CD4-positive, alpha-beta T cell (primary cell): ENCODE data around the gene TNS3. TPM values are rescaled to one million over a fixed set of nuclear protein-coding genes. Genes with fewer than 3 reads are reported as not detected.

Source experiments
- ATAC-seq: fragments of 200-7000 bp; cut with Tn5 transposase; one replicate; pipeline ENCODE4 v1.10.0; 2022; ENCODE audit warnings: mild to moderate bottlenecking; ENCODE audit not compliant: poor library complexity
- CTCF ChIA-PET: fragments of 350-600 bp; sonication (Branson Sonifier 250); formaldehyde crosslinking; loops from one replicate; lab custom pipeline; 2021; ENCODE audit warnings: antibody characterized with exemption, inconsistent platforms; lab: Charles Lee
- POLR2A ChIA-PET: fragments of 350-600 bp; sonication (Branson Sonifier 250); formaldehyde crosslinking; loops from one replicate; lab custom pipeline; 2021; ENCODE audit warnings: antibody characterized with exemption, inconsistent platforms; lab: Charles Lee
- DNase-seq, 14 experiments: peaks; one replicate each; pipeline ENCODE4 v3.0.0-alpha.2; 2013 to 2020; ENCODE audit warnings: mixed read lengths in 2 of 14
- H3K27ac ChIP-seq, 2 donors: one replicate each; pipeline versions ENCODE4 v1.5.1 to v1.7.0; 2013; ENCODE audit warnings: low read length in 2 of 2, low read depth in 1 of 2, mild to moderate bottlenecking in 1 of 2
- H3K27me3 ChIP-seq, 2 experiments: 1 replicate in 1 of 2; 2 replicates in 1 of 2; pipeline versions ENCODE4 v1.6.1 to v1.7.0; 2013; ENCODE audit warnings: low read length in 2 of 2, control low read depth in 1 of 2, mild to moderate bottlenecking in 1 of 2, moderate library complexity in 1 of 2; ENCODE audit not compliant: insufficient read depth in 2 of 2, control insufficient read depth in 1 of 2
- H3K36me3 ChIP-seq: one replicate; pipeline ENCODE4 v1.6.1; 2013; ENCODE audit warnings: low read length, control low read depth; ENCODE audit not compliant: insufficient read depth
- H3K4me1 ChIP-seq: one replicate; pipeline ENCODE4 v1.6.1; 2013; ENCODE audit warnings: low read length, control low read depth; ENCODE audit not compliant: insufficient read depth
- H3K4me3 ChIP-seq: one replicate; pipeline ENCODE4 v1.5.1; 2013; ENCODE audit warnings: mild to moderate bottlenecking, low read length, moderate library complexity
- H3K9me3 ChIP-seq, 2 experiments: 1 replicate in 1 of 2; 2 replicates in 1 of 2; pipeline versions ENCODE4 v1.6.1 to v1.7.0; 2013; ENCODE audit warnings: low read length in 2 of 2, mild to moderate bottlenecking in 2 of 2, control low read depth in 1 of 2, moderate library complexity in 1 of 2; ENCODE audit not compliant: control insufficient read depth in 1 of 2, insufficient read depth in 1 of 2
- H3K27ac Mint-ChIP-seq: one replicate; pipeline ENCODE4 v1.8.0; 2020; ENCODE audit warnings: mixed read lengths
- H3K27me3 Mint-ChIP-seq: one replicate; pipeline ENCODE4 v1.8.0; 2021; ENCODE audit warnings: mixed read lengths
- H3K36me3 Mint-ChIP-seq: one replicate; pipeline ENCODE4 v1.8.0; 2021; ENCODE audit warnings: low read depth, mixed read lengths
- H3K4me1 Mint-ChIP-seq: one replicate; pipeline ENCODE4 v1.8.0; 2021; ENCODE audit warnings: low read depth, mixed read lengths
- H3K4me3 Mint-ChIP-seq: one replicate; pipeline ENCODE4 v1.8.0; 2020; ENCODE audit warnings: mild to moderate bottlenecking, mixed read lengths
- H3K9me3 Mint-ChIP-seq: one replicate; pipeline ENCODE4 v1.8.0; 2020; ENCODE audit warnings: mixed read lengths
- intact Hi-C, 2 experiments: fragments of 100-400 bp; cut with DNase I in 1 of 2; cut with micrococcal nuclease in 1 of 2; formaldehyde crosslinking; loops; one replicate each; pipeline versions ENCODE4 v1.15.1 to v1.9.0; 2023 to 2025; cut with DNase I, micrococcal nuclease
- total RNA-seq, 174 experiments: library from RNA in 2 of 174; stranded (reverse) in 2 of 174; gene quantifications; one replicate each; pipeline ENCODE4 v1.2.3 and lab custom pipeline; 2021 to 2026
- TF ChIP-seq, protein P1 (sequence below): fragments of 200-600 bp; IDR thresholded peaks from one replicate; pipeline ENCODE4 v1.8.0; 2022; ENCODE audit warnings: antibody characterized with exemption, mild to moderate bottlenecking

The TNS3 gene
- total RNA-seq, 2 experiments from 2014 or later: 0.16 to 0.47 TPM

DNA sequence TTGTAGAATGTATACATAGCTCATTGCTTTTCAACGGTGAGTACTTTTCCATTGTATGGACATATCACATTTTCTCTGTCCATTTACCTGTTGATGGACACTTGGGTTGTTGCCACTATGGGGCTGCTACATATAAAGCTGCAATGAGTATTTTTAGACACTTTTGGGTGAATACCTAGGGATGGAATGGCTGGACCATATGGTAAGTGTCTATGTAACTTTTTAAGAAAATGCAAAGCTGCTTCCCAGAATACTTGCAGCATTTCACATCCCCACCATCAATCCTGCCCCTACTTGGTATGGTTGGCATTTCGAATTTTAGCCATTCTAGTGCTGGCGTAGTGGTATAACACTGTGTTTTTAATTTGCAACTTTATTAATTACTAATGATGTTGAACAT, 274.6 kb downstream of the TNS3 start:
- peaks cover 7% of the 10 kb centered on the region for H3K9me3 Mint-ChIP-seq
- DNase-seq: no peak
- no peak overlapping the region for H3K4me3 ChIP-seq
- CTCF ChIA-PET: no interaction called here
- no peaks in the 10 kb centered on the region for H3K36me3 ChIP-seq
- POLR2A ChIA-PET: no interaction called here
- no peaks in the 10 kb centered on the region for H3K4me1 Mint-ChIP-seq
- H3K27me3 Mint-ChIP-seq: no peaks in the 10 kb centered on the region
- no peaks in the 10 kb centered on the region for H3K36me3 Mint-ChIP-seq
- ATAC-seq: no peak
- intact Hi-C loops: no loop called here
- H3K27ac ChIP-seq: no peak overlapping the region
- no peak overlapping the region for H3K27ac Mint-ChIP-seq
- H3K4me3 Mint-ChIP-seq: no peak overlapping the region
- peaks cover 0 to 22% of the 10 kb centered on the region in 2 experiments for H3K9me3 ChIP-seq
- H3K27me3 ChIP-seq: no peaks in the 10 kb centered on the region
- H3K4me1 ChIP-seq: no peaks in the 10 kb centered on the region
- TF ChIP-seq, protein P1, sequence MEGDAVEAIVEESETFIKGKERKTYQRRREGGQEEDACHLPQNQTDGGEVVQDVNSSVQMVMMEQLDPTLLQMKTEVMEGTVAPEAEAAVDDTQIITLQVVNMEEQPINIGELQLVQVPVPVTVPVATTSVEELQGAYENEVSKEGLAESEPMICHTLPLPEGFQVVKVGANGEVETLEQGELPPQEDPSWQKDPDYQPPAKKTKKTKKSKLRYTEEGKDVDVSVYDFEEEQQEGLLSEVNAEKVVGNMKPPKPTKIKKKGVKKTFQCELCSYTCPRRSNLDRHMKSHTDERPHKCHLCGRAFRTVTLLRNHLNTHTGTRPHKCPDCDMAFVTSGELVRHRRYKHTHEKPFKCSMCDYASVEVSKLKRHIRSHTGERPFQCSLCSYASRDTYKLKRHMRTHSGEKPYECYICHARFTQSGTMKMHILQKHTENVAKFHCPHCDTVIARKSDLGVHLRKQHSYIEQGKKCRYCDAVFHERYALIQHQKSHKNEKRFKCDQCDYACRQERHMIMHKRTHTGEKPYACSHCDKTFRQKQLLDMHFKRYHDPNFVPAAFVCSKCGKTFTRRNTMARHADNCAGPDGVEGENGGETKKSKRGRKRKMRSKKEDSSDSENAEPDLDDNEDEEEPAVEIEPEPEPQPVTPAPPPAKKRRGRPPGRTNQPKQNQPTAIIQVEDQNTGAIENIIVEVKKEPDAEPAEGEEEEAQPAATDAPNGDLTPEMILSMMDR: no peak

DNA sequence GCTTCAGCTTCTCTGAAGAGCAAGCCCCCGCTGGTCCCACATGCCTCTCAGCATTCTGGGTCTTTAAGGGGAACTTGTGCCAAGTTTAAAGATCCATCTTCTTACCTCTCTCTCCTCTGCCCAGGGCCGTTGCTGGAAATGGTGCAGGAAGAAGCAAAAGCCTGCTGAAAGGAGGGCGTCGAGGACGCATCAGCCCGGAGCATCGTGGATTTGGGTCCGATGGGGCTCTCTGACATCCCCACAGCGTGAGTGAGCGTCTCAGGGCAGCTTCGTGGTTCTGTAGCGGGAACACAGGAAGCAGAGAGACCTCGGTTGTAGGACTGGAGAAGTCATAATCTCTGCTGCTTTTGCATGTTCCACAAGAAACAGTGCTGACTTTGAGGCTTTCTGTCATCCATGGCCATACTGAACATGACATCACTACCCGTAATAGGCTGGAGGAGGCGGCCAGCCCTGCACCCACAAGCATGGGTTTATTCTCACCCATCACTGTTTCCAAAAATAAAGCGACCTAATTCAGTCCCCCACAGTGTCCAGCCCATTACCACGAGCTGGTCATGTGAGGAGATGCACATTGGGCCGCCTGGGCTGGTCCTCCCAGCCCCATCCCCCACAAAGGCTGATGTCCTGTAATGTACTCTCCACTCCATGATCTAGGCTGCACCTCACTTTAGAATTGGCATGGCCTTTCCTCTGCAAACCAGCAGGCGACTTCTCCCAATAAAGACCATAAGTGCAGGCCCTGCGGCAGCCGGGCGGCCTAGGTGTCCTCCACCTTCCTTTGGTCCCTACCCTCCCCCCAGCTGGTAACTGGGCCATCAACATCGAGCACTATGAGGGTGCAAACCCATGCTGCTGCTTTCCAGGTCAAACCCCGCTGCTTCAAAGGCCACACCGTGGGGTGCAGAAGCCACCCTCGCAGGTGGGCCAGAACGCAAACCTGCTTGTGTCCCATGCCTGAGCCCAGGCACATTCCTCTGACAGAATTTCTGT, 276.9 kb downstream of the TNS3 start:
- TF ChIP-seq, protein P1: no peak
- no peak for ATAC-seq
- no peak overlapping the region for H3K4me3 Mint-ChIP-seq
- H3K4me3 ChIP-seq: no peak overlapping the region
- no peaks in the 10 kb centered on the region for H3K4me1 Mint-ChIP-seq
- H3K27ac ChIP-seq: no peak overlapping the region
- H3K36me3 Mint-ChIP-seq: no peaks in the 10 kb centered on the region
- H3K27me3 ChIP-seq: no peaks in the 10 kb centered on the region
- ChIA-PET CTCF (no interaction called here), POLR2A (no interaction called here)
- no peaks in the 10 kb centered on the region for H3K27me3 Mint-ChIP-seq
- DNase-seq: no peak
- H3K9me3 ChIP-seq: peaks cover 0 to 22% of the 10 kb centered on the region in 2 experiments
- H3K36me3 ChIP-seq: no peaks in the 10 kb centered on the region
- intact Hi-C loops: no loop called here
- H3K4me1 ChIP-seq: no peaks in the 10 kb centered on the region
- peaks cover 7% of the 10 kb centered on the region for H3K9me3 Mint-ChIP-seq
- no peak overlapping the region for H3K27ac Mint-ChIP-seq

DNA sequence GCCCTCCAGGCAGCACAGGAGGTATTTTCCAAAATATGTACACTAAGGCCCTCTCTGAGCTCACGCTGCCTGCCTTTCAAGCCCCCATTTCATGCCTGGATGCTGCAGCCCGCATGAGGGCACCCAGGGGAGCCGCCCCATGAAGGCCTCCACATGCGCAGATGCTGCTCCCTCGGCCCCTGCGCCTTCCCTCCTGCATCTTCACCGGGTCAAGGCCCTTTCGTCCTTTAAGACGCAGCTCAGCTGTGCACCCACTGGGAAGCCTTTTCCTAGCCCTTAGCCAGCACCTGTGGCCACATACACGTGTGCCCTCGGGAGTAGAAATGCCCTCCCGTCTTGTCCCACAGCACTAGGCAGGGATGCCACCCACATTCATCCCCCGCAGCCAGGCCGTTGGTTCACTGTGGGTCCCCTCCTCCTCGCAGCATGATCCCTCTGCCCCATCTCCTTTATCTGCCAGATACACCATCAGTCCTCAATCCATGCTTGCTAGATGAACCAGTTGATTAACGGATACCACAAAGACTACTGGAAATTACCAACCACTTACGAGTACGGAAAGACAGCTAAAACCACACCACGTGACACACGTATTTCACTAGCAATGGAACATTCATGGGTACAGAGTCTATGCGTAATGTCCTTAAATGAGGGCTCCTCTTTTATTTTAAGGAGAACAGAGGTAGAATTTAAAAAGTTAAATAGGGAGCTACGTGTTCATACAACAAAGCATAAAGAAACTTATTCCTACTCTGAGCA, 278.0 kb downstream of the TNS3 start:
- TF ChIP-seq, protein P1: no peak
- H3K36me3 ChIP-seq: no peaks in the 10 kb centered on the region
- intact Hi-C loops: no loop called here
- H3K4me3 ChIP-seq: no peak overlapping the region
- POLR2A ChIA-PET: no interaction called here
- CTCF ChIA-PET: no interaction called here
- peaks cover 5% of the 10 kb centered on the region for H3K9me3 Mint-ChIP-seq
- no peaks in the 10 kb centered on the region for H3K36me3 Mint-ChIP-seq
- H3K9me3 ChIP-seq: peaks cover 0 to 28% of the 10 kb centered on the region in 2 experiments
- H3K27ac ChIP-seq: no peak overlapping the region
- no peaks in the 10 kb centered on the region for H3K4me1 Mint-ChIP-seq
- H3K27me3 Mint-ChIP-seq: no peaks in the 10 kb centered on the region
- H3K27ac Mint-ChIP-seq: no peak overlapping the region
- no peak for ATAC-seq
- no peaks in the 10 kb centered on the region for H3K27me3 ChIP-seq
- DNase-seq: no peak
- no peak overlapping the region for H3K4me3 Mint-ChIP-seq
- no peaks in the 10 kb centered on the region for H3K4me1 ChIP-seq
